Measurements from ENCODE around the gene CETN2.

DNA sequence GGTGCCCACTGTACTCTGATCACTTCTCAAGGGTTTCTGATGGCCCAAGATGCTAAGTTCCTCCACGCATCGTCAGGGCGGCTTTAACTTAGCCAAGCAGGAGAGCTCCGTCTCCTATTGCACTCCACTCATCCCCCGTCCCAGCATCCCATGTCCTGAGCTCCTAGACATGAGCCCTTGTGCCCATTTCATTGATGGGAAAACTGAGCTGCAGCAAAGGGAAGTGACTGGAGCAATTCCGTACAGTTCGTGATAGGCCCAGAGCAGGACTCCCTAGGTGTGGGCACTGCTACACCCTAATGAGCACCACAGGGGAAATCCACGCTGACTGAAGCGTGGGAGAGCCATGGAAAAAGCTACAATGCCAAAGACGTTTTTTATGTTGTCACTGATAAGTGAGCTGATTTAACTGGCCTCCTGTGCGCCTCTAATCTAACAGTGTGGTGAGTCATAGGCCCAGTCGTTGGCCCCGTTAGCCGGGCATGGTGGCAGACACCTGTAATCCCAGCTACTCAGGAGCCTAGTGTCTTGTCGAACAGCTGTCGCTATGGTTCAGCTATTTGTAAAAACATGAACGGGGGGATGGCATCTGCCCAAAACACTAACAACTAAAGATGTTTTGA lies 15.2 kb upstream of the CETN2 start:
- TF ChIP-seq, protein P1, sequence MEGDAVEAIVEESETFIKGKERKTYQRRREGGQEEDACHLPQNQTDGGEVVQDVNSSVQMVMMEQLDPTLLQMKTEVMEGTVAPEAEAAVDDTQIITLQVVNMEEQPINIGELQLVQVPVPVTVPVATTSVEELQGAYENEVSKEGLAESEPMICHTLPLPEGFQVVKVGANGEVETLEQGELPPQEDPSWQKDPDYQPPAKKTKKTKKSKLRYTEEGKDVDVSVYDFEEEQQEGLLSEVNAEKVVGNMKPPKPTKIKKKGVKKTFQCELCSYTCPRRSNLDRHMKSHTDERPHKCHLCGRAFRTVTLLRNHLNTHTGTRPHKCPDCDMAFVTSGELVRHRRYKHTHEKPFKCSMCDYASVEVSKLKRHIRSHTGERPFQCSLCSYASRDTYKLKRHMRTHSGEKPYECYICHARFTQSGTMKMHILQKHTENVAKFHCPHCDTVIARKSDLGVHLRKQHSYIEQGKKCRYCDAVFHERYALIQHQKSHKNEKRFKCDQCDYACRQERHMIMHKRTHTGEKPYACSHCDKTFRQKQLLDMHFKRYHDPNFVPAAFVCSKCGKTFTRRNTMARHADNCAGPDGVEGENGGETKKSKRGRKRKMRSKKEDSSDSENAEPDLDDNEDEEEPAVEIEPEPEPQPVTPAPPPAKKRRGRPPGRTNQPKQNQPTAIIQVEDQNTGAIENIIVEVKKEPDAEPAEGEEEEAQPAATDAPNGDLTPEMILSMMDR (IDR thresholded peaks at IDR 0.05): no peak
- no peak for TF ChIP-seq POLR2A (IDR thresholded peaks at IDR 0.05)
- no peak for TF ChIP-seq POLR2AphosphoS5 (IDR thresholded peaks at IDR 0.05)
- no peak for TF ChIP-seq EP300 (IDR thresholded peaks at IDR 0.05)

Measured in sigmoid colon (tissue), 4 donors.